Inferior parietal cortex (tissue), 1 donor: ENCODE results near the gene ATP5F1D.
A peak's percentile ranks its signal among the peaks of the same experiment; 100 is the strongest.

Experiments used
- DNase-seq: peaks from one replicate; pipeline ENCODE4 v3.0.0-alpha.2; 2016; ENCODE audit errors: extremely low spot score

Gene ATP5F1D

DNA sequence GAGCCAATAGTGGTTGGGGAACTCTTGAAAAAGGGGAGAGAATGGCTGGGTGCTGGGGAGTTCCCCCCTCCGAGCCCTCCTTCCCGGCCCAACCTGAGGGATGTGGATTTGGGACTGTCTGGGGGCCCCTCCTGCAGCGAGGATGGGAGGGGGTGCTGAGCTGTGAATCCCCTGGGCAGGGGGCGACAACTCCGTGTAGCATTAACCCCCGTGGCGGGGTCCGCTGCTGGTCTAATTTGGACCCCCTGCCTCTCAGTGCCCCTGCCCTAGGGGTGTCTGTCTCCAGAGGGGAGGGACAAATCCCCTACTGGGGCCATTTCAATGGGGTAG, 16.6 kb downstream of the ATP5F1D start:
- no peak for DNase-seq

GRCh38 chr19:1258707-1259205, 17.2 kb downstream of the ATP5F1D start:
- DNase-seq: no peak

GRCh38 chr19:1259206-1259875, 17.8 kb downstream of the ATP5F1D start:
- DNase-seq: no peak

- DNase-seq: no peak
Measured at GRCh38 chr19:1259876-1260748, 18.6 kb downstream of the ATP5F1D start.

- DNase-seq: peak; percentile 96
Measured at GRCh38 chr19:1260749-1261537, 19.4 kb downstream of the ATP5F1D start.

DNA sequence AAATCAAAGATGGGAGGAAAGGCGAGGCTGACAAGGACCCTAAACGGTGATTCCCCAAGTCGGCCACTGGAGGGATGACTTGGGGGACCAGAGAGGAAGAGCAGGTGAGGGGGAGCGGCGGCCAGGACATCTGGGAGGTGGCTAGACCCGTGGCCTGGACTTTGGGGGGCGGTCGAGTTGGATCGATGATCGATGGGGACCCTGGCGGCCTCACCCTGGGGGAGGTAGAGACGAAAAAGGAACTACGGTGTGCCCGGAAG, 19.9 kb downstream of the ATP5F1D start:
- DNase-seq: no peak

DNA sequence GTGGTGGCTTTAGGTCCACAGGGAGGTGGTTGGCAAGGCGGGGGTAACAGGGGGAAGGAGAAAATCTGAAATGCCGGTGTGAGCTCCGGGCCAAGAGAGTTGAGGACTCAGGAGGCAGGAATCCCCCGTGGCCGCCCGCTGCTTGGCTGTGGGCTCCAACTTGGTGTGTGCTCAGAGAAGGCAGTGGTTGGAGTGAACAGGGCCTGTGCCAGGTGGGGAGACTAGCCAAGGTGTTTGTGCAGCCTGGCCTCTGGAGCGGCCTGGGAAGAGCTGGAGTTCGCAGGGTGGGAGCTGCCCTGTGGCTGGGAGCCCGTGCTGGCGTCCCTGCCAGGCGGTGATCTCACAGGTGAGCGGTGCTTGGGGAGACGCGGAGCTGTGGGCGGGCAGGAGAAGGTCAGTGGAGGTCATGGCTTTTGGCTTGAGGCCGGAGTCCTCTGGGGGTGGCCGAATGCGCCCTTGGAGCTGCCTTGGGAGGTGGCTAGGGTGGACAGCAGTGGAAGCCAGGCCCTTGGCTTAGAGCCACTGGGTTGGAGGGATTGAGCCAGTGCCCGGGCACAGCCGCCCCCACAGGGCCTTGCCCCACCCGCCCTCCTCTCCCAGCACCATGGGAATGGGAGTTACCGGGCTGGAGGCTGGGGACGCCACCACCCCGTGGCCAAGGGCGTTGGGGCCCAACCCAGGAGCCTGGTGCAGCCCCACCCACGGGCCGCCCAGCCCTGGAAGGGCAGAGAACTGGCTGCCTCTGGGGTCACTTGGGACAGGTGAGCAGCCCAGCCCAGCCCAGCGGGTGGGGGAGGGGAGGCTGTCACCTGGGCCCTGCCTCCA, 20.5 kb downstream of the ATP5F1D start:
- no peak for DNase-seq

GRCh38 chr19:1262623-1263123, 21.1 kb downstream of the ATP5F1D start:
- DNase-seq: no peak

DNA sequence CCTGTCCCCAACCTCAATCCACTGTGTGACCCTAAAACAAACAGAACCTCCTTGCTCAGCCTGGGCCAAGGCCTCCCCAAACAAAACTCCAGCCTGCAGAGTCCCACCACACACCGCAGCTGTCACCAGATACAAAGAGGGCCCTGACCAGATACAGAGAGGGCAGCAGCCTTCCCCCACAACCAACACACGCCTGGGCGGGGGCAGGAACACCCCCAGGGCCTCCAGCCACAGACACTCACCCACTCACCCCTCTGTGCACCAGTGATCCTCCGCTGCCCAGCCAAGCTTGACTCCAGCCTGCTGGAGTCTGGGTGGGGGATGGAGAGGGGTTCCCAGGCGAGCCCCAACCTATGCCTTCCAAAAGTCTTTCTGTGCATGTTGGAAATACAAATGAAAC, 21.6 kb downstream of the ATP5F1D start:
- DNase-seq: no peak

GRCh38 chr19:1264801-1265614, 23.5 kb downstream of the ATP5F1D start:
- no peak for DNase-seq

- DNase-seq: no peak
Measured at GRCh38 chr19:1265615-1266128, 24.1 kb downstream of the ATP5F1D start.

DNA sequence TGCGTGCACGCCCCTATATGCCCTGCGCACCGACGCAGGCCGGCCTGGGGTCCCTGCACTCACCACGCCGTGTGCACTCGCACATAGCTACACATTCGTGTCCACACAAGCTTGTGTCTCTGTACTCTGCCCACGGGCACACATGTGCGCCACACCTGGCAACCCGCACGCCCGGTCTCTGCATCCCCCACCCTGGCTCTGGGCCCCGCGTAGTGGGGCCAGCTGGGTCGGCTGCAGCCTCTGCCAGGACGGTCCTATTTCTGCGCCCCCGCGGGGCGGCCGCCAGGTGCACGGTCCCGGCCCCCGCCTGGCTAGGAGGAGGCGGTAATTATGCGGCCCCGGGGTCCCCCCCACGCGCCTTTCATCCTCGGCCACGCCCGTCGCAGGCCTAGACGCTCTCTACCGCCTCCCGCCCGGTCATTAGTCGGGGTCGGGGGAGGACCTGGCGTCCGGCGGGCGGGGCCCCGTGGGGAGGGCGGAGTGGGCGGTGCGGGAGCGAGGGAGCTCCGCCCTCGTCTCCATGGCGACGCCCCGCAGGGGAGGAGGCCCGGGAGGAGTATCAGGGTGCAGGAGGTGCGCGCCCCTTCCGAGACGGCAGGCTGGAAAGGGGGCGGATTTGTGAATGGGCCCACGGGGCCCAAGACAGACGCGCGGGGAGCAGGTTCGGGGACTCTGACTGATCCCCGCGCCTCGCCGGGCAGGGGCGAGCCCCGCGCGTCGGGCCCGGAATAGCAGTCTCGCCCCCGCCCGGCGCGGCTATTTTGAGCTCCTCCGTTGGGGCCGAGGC, 24.8 kb downstream of the ATP5F1D start:
- DNase-seq: peak; percentile 78

GRCh38 chr19:1266916-1267476, 25.4 kb downstream of the ATP5F1D start:
- peak; percentile 72 for DNase-seq

- no peak for DNase-seq
Measured at GRCh38 chr19:1267477-1268225, 26.1 kb downstream of the ATP5F1D start.

- no peak for DNase-seq
Measured at GRCh38 chr19:1268226-1269064, 26.9 kb downstream of the ATP5F1D start.

DNA sequence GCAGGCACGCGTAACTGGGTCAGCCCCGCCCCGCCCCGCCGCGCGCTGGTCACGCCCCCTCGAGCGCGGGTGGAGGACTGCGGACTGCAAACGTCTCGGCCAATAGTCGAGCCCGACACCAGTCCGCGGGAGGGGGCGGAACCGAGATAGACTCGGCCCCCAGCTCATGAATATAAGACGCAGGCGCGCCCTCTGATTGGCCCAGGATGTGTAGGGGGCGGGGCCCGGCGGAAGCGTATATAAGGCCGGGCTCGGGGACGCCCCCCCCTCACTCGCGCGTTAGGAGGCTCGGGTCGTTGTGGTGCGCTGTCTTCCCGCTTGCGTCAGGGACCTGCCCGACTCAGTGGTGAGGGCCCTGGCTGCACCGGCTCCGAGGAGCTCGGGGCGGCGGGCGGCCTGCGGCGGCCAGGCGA, 27.5 kb downstream of the ATP5F1D start, which contains the start of gene CIRBP:
CIRBP (plus strand) TSS at position 268 of the 413 bp plus-strand sequence. CDS start 1,602 bp downstream, outside the sequence.
- DNase-seq: peak; percentile 98

DNA sequence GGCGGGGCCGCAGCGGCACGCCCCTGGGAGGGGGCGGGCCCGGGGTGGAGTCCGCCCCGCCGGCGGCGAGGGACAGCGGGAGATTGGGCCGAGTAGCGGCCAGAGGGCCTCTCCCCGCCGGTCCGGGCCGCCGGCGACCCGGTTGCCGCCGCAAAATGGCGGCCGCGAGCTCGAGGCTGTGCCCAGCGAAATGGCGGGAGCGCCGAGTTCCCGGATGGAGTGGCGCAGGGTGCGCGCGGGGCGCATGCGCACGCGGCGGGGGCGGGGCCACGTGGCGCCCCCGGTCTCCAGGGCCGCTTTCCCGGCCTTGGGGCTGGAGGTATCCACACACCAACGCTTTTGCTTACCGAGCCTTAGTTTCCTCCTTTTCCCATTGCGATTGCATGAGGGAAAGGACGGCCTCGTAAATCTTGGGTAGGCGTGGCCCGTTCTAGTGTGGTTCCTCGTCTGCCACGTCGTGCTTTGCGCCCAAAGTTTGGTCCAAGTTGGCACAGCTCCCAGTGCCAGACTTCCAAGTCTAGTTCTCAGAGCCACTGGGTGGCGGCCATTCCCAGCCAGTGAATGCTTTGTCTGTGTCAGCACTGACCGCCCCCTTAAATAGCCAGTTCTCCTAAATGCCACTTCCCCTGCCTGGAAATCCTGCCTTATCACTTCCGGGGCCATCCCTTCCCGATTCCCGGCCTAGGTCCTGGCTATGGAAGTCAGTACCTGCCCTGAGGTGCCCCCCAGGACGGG, 28.1 kb downstream of the ATP5F1D start:
- DNase-seq: peak; percentile 73
